ENCODE results near the gene EXOC2.
A peak's percentile ranks its signal among the peaks of the same experiment; 100 is the strongest.

The EXOC2 gene, protein sequence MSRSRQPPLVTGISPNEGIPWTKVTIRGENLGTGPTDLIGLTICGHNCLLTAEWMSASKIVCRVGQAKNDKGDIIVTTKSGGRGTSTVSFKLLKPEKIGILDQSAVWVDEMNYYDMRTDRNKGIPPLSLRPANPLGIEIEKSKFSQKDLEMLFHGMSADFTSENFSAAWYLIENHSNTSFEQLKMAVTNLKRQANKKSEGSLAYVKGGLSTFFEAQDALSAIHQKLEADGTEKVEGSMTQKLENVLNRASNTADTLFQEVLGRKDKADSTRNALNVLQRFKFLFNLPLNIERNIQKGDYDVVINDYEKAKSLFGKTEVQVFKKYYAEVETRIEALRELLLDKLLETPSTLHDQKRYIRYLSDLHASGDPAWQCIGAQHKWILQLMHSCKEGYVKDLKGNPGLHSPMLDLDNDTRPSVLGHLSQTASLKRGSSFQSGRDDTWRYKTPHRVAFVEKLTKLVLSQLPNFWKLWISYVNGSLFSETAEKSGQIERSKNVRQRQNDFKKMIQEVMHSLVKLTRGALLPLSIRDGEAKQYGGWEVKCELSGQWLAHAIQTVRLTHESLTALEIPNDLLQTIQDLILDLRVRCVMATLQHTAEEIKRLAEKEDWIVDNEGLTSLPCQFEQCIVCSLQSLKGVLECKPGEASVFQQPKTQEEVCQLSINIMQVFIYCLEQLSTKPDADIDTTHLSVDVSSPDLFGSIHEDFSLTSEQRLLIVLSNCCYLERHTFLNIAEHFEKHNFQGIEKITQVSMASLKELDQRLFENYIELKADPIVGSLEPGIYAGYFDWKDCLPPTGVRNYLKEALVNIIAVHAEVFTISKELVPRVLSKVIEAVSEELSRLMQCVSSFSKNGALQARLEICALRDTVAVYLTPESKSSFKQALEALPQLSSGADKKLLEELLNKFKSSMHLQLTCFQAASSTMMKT

DNA sequence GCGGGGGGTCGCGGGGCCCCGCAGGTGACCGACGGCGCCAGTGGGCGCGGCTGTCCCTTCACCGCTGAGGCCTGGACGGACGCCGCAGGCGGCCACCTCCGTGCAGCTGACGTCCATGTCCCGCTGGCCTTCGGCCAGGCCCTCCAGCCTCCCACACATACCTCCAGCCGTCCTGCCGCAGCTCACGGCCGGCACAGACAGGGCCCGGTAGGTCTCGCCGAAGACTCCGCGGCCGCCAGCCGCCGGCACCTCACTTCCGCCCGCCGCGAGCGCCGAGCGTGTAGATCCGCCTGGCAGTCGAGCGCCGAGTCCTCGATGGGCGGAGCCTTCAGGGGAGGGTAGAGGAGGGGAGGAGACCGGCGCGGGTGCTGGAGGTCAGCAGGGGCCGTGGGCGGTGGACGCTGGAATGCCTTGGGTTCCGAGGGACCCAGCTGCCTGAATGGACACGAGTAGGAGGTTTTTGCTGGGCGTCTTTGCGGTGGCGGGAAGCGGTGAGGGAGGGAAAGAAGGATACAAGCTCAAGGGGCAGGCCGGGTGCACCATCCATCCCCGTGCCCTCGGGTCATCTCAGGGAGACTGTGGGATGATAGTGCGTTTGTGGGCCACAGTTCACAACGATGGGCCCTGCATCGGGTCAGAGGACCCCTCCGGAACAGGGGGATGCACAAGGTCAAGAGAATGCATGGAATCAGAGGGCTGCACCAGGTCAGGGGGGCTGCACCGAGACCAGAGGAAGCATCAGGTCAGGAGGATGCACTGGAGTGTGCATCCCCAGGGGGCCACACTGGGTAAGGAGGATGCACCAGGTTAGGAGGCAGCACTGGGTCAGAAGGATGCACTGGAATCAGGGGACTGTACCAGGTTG is at the start of gene EXOC2:
TSS of gene EXOC2 (minus strand) at position 282 of the 865 bp plus-strand sequence. CDS start 55,321 bp downstream, outside the sequence.
- DNase-seq (ENCODE audit: low spot score): peak; percentile 58

DNA sequence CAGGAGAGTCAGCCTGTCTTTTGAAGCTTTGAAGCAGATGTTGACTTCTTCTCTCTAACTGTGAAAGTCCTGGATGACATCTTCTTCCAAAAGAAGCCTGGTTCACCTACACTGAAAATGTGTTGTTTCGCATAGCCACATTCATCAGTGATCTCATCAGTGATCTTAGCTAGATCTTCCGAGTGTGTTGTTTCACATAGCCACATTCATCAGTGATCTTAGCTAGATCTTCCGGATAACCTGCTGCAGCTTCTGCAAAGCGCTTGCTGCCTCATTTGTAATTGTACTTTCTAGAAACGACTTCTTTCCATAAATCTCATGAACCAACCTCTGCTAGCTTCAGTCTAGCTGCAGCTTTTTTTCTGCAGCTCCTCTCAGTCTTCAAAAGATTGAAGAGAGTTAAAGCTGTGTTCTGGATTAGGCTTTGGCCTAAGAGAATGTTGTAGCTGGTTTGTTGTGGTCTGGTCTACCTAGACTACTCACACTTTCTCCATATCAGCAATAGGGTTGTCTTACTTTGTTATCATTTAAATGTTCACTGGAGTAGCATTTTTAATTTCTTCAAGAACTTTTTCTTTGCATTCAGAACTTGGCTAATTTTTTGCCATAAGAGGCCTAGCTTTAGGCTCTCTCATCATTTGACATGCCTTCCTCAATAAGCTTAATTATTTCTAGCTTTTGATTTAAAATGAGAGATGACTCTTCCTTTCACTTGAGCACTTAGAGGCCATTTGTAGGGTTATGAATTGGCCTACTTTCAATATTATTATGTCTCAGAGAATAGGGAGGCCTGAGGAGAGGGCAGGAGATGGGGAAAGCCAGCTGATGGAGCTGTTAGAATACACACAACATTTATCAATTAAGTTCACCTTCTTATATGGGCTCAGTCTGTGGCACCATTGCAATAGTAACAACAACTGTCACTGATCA is 48.7 kb upstream of the EXOC2 start:
- DNase-seq (ENCODE audit: low spot score): no peak

DNA sequence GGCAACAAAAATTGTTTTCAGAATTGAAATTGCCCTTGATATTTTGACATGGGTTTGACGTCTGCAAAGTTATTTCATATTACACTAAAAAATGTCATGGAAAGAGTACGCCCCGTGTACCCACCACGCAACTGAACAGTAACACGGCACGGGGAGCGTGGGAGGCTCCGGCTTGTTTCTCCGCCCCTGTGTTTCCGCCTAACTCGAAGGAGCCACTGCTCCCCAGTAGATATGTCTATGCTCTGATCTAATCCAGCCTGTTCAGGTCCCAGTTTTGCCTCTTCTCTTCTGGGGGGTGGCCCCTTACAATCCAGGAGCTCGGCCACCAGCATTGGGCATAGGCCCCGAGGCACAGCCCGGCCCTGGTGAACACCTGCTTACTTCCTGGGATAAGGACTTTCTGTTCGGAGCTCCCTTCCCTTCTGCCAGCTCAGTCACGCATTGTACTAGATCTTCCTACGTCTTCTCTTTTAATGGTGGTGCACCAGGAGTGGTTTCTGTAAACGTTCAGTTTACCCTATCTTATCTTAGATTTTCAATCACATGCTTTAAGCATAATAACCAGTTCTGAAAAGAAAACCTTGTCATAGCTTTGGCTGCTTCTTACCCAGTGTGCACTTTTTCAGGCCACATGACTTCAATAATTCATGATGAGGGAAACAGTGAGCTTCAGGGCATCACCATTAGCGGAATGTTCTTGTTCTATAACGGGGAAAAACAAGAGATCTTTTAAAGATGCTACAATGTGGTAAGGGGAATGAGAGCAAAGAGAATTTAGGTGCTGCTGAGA is 43.9 kb upstream of the EXOC2 start:
- DNase-seq (ENCODE audit: low spot score): no peak

DNA sequence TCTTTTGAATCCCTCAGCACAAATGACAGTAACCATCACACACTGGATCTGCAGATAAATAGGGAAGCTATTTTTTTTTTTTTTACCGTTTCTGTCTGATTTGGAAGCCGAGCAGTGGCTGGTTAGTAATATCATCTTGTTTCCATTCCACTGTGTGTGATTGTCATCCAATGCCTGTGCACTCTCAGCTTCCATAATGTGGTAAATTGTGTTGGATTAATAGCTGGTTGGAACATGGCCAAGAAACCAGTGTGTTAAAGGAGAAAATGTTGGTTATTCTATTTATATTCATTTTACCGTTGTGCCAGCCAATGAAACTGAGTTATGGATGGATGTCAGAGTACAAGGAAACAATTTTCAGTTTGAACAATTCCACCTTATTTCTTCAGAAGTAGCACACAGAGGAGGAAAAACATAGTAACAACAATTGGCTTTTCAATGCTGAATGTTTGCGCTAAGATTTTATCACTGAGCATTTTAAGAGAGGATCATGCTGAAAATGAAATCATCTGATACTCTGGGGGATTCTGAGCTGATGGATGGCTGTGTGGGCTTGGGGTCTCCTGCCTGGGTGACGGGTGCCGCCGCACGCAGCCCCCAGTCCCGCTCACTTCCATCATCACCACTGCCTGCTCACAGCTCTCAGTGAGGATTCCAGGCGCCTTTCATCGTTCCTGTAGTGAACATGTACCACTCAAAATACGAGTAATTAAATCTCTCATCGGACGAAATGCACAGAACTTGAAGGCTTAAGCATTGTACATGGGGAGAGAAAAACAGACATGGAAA is 40.7 kb upstream of the EXOC2 start:
- DNase-seq (ENCODE audit: low spot score): no peak

- no peak for DNase-seq (ENCODE audit: low spot score)
Measured at GRCh38 chr6:731924-732323, 39.0 kb upstream of the EXOC2 start.

DNA sequence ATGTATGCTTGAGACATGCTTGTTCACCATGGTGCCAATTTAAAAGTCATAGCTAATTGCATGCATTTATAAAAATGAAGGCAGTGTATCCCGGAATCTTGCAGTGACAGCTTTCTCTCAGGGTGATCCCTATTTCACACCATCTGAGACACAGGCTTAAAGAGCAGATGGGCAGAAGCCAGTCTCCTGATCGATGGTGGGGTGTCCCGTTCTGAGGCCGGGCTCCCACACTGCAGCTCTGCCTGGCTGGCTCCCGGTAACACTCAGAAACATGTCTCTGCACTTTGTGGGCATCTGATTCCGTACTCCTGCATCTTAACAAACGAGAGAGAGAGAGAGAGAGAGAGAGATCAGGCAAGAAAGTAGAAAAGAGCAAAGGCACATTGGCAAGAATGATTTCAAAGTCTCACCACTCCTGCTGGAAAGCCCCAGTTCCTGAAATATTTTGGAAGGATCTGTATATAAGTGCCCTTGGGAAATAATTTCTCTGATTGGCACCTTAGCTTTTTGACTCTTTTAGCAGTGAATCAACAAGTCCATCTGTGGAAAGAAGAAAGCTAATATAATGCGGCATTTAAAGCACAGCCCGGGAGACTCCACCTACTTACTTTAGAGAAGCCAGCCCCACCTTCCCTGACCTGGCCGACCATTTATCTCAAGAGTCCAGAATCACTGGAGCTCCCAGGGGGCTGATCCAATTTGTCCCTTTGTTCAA is 36.8 kb upstream of the EXOC2 start:
- no peak for DNase-seq (ENCODE audit: low spot score)

DNA sequence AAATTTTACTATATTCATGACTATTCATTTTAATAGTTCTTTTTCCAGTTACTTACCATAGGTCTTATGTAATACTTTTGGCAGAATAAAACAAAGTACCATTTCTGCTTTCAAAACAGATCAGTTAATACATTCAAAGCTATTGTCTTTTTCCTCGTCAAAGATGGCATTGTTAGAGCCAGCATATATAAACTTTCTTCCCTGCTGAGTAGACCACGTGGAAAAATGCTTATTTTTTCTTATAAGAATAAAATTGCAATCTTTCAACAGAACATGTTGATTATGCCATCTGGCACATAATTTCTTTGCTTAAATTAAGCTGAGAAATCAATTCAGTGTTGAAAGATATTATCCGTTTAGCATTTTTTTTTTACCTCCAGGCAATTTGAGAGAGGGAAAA is 34.9 kb upstream of the EXOC2 start:
- DNase-seq (ENCODE audit: low spot score): no peak

GRCh38 chr6:723540-723939 is 30.6 kb upstream of the EXOC2 start:
- peak; percentile 22 for DNase-seq (ENCODE audit: low spot score)

DNA sequence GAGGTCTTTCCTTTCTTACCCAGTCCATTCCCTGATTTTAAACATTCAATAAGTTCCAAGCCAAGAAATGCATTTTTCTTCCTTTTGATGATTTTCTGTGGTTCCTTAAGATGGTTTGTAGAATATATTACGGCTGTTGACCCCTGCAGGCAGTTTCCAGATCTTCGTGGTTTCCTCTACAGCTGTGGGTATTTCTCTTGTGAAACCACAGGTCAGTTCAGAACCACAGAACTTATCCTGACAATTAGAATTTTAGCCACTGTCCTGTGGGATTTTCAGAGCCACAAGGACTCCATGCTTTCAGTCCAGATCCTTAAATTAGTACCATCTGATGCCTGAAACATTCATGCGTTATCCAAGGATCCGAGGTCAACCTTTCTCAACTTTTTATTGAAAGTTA is 29.7 kb upstream of the EXOC2 start:
- no peak for DNase-seq (ENCODE audit: low spot score)

- peak; percentile 40 for DNase-seq (ENCODE audit: low spot score)
Measured at GRCh38 chr6:722077-722524, 29.2 kb upstream of the EXOC2 start.

GRCh38 chr6:718345-718744 is 25.4 kb upstream of the EXOC2 start:
- DNase-seq (ENCODE audit: low spot score): no peak

- no peak for DNase-seq (ENCODE audit: low spot score)
Measured at GRCh38 chr6:717135-717534, 24.2 kb upstream of the EXOC2 start.

- DNase-seq (ENCODE audit: low spot score): no peak
Measured at GRCh38 chr6:715709-716491, 23.0 kb upstream of the EXOC2 start.

GRCh38 chr6:714100-714499 is 21.2 kb upstream of the EXOC2 start:
- no peak for DNase-seq (ENCODE audit: low spot score)

DNA sequence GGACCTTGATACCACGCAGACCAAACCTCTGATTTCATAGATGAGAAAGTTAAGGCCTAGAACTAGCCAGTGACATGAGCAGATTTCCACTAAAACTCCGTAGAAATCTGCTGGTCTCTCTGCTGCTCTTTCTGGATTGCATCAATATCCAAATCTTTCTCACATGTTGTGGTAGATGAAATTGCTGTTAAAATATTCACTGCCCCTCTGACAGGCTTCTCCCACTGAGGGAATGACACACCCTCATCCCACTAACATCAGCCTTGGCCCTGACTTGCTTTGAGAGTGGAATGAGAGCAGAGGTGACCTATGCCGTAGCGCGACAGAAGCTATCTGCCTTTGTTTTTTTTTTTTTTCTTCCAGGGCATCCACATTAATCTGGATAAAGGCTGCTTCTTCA is 20.4 kb upstream of the EXOC2 start:
- DNase-seq (ENCODE audit: low spot score): no peak

GRCh38 chr6:712805-713204 is 19.9 kb upstream of the EXOC2 start:
- DNase-seq (ENCODE audit: low spot score): no peak

DNA sequence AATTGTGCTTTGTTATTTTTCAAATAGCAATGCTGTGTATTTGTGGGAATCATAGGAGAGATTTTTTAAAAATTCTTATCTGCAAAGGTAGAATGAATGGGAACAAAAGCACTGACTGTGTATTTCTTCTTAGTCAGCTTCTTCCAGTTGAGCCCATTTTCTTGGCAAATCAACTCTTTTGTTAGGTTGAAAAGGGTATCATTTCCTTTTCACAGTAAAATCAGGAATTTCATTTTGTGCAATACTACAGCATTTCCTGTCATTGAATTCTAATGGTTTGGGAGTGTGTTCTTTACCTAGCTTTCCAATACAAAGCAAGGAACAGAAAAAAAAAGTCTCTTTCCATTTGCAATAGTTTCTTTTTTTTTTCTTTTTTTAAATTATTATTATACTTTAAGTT is 19.0 kb upstream of the EXOC2 start:
- no peak for DNase-seq (ENCODE audit: low spot score)

Measured in HuH-7.5 (cell line).